H1 (cell line): ENCODE data around the gene SOD2. TPM values are rescaled to one million over a fixed set of nuclear protein-coding genes. Genes with fewer than 3 reads are reported as not detected.
"Not testable (repeated sequence)": the region's sequence is repeated elsewhere in the genome, so short reads cannot be mapped to it uniquely, and the experiment has no call there.

ENCODE experiments used
- CTCF ChIA-PET: fragments of 300-600 bp; sonication (Branson Sonifier 250); formaldehyde crosslinking; loops from one replicate; lab custom pipeline; 2021; ENCODE audit not compliant: partially characterized antibody; lab: Charles Lee
- POLR2A ChIA-PET: fragments of 300-600 bp; sonication (Branson Sonifier 250); formaldehyde crosslinking; loops from one replicate; lab custom pipeline; 2021; ENCODE audit warnings: inconsistent platforms; ENCODE audit not compliant: partially characterized antibody; lab: Charles Lee
- DNase-seq, 2 experiments: peaks; one replicate each; pipeline versions ENCODE4 v3.0.0 to v3.0.0-alpha.2; 2010 to 2022; ENCODE audit warnings: low spot score in 2 of 2, low read depth in 1 of 2, mixed read lengths in 1 of 2
- FAIRE-seq: peaks from 2 replicates; lab custom pipeline; 2011; peaks lifted over from hg19 to GRCh38; lab: Jason Lieb, UNC
- H2AFZ ChIP-seq: 2 replicates; pipeline ENCODE4 v1.8.1; 2012; ENCODE audit warnings: low read length, inconsistent platforms
- H2AK5ac ChIP-seq: 2 replicates; pipeline ENCODE4 v1.6.1; 2013; ENCODE audit warnings: low read depth, low read length
- H2BK120ac ChIP-seq: replicated peaks from 2 replicates; pipeline ENCODE3; 2013; ENCODE audit warnings: low read depth, low read length, inconsistent platforms
- H2BK12ac ChIP-seq: 2 replicates; pipeline ENCODE4 v1.6.1; 2013; ENCODE audit warnings: low read depth, low read length
- H2BK15ac ChIP-seq: 2 replicates; pipeline ENCODE4 v1.6.1; 2013; ENCODE audit warnings: low read length
- H2BK20ac ChIP-seq: 2 replicates; pipeline ENCODE4 v1.6.1; 2013; ENCODE audit warnings: low read length
- H2BK5ac ChIP-seq: 2 replicates; pipeline ENCODE4 v1.6.1; 2013; ENCODE audit warnings: low read depth, low read length
- H3K14ac ChIP-seq: 2 replicates; pipeline ENCODE4 v1.6.1; 2013; ENCODE audit warnings: inconsistent platforms; ENCODE audit not compliant: insufficient read length
- H3K18ac ChIP-seq: 2 replicates; pipeline ENCODE4 v1.6.1; 2013; ENCODE audit warnings: low read length; ENCODE audit errors: extremely low read depth
- H3K23ac ChIP-seq: 2 replicates; pipeline ENCODE4 v1.6.1; 2013; ENCODE audit warnings: inconsistent platforms; ENCODE audit not compliant: insufficient read length
- H3K23me2 ChIP-seq: 2 replicates; pipeline ENCODE4 v1.6.1; 2013; ENCODE audit warnings: low read depth, low read length
- H3K27ac ChIP-seq: 2 replicates; pipeline ENCODE4 v1.6.1; 2011; ENCODE audit warnings: low read depth, low read length, inconsistent platforms
- H3K27me3 ChIP-seq, 4 experiments: replicated peaks in 1 of 4; 1 replicate in 1 of 4; 2 replicates in 3 of 4; pipeline versions ENCODE4 v1.6.1 to v1.8.1; 2011 to 2013; ENCODE audit warnings: low read length in 3 of 4, mild to moderate bottlenecking in 3 of 4, inconsistent platforms in 2 of 4, mixed read lengths in 2 of 4, moderate library complexity in 1 of 4; ENCODE audit not compliant: control insufficient read depth in 3 of 4, insufficient read depth in 3 of 4; ENCODE audit errors: extremely low read depth in 1 of 4
- H3K36me3 ChIP-seq, 4 experiments: 2 replicates each; pipeline versions ENCODE4 v1.6.1 to v1.8.1; 2011 to 2013; ENCODE audit warnings: mild to moderate bottlenecking in 4 of 4, low read length in 3 of 4, moderate library complexity in 2 of 4, control low read depth in 1 of 4, inconsistent platforms in 1 of 4; ENCODE audit not compliant: insufficient read depth in 4 of 4, control insufficient read depth in 2 of 4
- H3K4ac ChIP-seq: replicated peaks from 2 replicates; pipeline ENCODE3; 2013; ENCODE audit warnings: low read length, low read depth, mixed read lengths, inconsistent platforms; ENCODE audit not compliant: insufficient read length
- H3K4me1 ChIP-seq, 4 experiments: replicated peaks in 1 of 4; 1 replicate in 1 of 4; 2 replicates in 3 of 4; pipeline versions ENCODE4 v1.6.1 to v1.8.1; 2011 to 2013; ENCODE audit warnings: low read length in 3 of 4, inconsistent platforms in 2 of 4, mixed read lengths in 1 of 4; ENCODE audit not compliant: insufficient read depth in 4 of 4, control insufficient read depth in 3 of 4
- H3K4me2 ChIP-seq, 2 experiments: 2 replicates each; pipeline versions ENCODE4 v1.6.1 to v1.8.1; 2011 to 2013; ENCODE audit warnings: low read depth in 2 of 2, low read length in 2 of 2, control low read depth in 1 of 2, inconsistent platforms in 1 of 2, mild to moderate bottlenecking in 1 of 2; ENCODE audit not compliant: insufficient read depth in 1 of 2
- H3K4me3 ChIP-seq, 4 experiments: fragments of 200-600, 300-600 bp in 1 of 4; sonication (generic), shearing (Covaris generic), sonication (Bioruptor Twin) in 1 of 4; 2 replicates each; pipeline versions ENCODE4 v1.5.1 to v1.8.1; 2011 to 2016; ENCODE audit warnings: low read length in 4 of 4, low read depth in 3 of 4, control low read depth in 2 of 4, inconsistent platforms in 2 of 4, mild to moderate bottlenecking in 2 of 4, mixed read lengths in 1 of 4, moderate library complexity in 1 of 4; ENCODE audit not compliant: insufficient read depth in 2 of 4; ENCODE audit errors: extremely low read depth in 1 of 4
- H3K56ac ChIP-seq: replicated peaks from 2 replicates; pipeline ENCODE3; 2013; ENCODE audit warnings: low read depth, mild to moderate bottlenecking, mixed read lengths, low read length, inconsistent platforms; ENCODE audit not compliant: insufficient read length
- H3K79me1 ChIP-seq: 2 replicates; pipeline ENCODE4 v1.6.1; 2013; ENCODE audit warnings: low read depth, low read length, control low read depth
- H3K79me2 ChIP-seq, 2 experiments: 2 replicates each; pipeline versions ENCODE4 v1.6.1 to v1.8.1; 2012 to 2013; ENCODE audit warnings: low read length in 2 of 2, mild to moderate bottlenecking in 2 of 2, inconsistent platforms in 1 of 2; ENCODE audit not compliant: insufficient read depth in 2 of 2, control insufficient read depth in 1 of 2
- H3K9ac ChIP-seq, 4 experiments: replicated peaks in 1 of 4; 1 replicate in 1 of 4; 2 replicates in 3 of 4; pipeline versions ENCODE4 v1.6.1 to v1.8.1; 2011 to 2013; ENCODE audit warnings: low read depth in 3 of 4, low read length in 3 of 4, control low read depth in 2 of 4, mild to moderate bottlenecking in 2 of 4, moderate library complexity in 2 of 4, inconsistent platforms in 1 of 4; ENCODE audit errors: extremely low read depth in 1 of 4
- H3K9me3 ChIP-seq, 2 experiments: 2 replicates each; pipeline versions ENCODE4 v1.6.1 to v1.8.1; 2012 to 2013; ENCODE audit warnings: mild to moderate bottlenecking in 2 of 2, moderate library complexity in 2 of 2, control low read depth in 1 of 2, inconsistent platforms in 1 of 2, low read depth in 1 of 2, low read length in 1 of 2, mixed read lengths in 1 of 2; ENCODE audit not compliant: insufficient read depth in 2 of 2
- H4K20me1 ChIP-seq, 2 experiments: replicated peaks in 1 of 2; 2 replicates each; pipeline versions ENCODE3 to v1.8.1; 2011 to 2013; ENCODE audit warnings: inconsistent platforms in 2 of 2, low read length in 2 of 2, mild to moderate bottlenecking in 1 of 2; ENCODE audit not compliant: insufficient read depth in 2 of 2, control insufficient read depth in 1 of 2
- H4K5ac ChIP-seq: 2 replicates; pipeline ENCODE4 v1.6.1; 2013; ENCODE audit warnings: low read length, low read depth, mixed read lengths, inconsistent platforms; ENCODE audit not compliant: insufficient read length
- H4K8ac ChIP-seq: 2 replicates; pipeline ENCODE4 v1.8.0; 2013; ENCODE audit warnings: mild to moderate bottlenecking, moderate library complexity, low read length, inconsistent platforms; ENCODE audit not compliant: insufficient read depth; ENCODE audit errors: extremely low read depth
- H4K91ac ChIP-seq: replicated peaks from 2 replicates; pipeline ENCODE3; 2013; ENCODE audit warnings: low read length, mixed read lengths, inconsistent platforms; ENCODE audit not compliant: insufficient read length
- CHD1 ChIP-seq: IDR thresholded peaks from 2 replicates; pipeline ENCODE4 v1.6.1; 2012; ENCODE audit warnings: low read depth, low read length, improper control_type of control experiment
- WGBS, 2 experiments: shearing (Covaris generic) in 1 of 2; methylation state at CpG; one replicate each; pipeline versions ENCODE4 v1.1.6 to v1.1.7; 2013 to 2015; ENCODE audit warnings: low lambda C conversion rate in 2 of 2, mixed read lengths in 2 of 2, inconsistent platforms in 1 of 2, low coverage in 1 of 2, missing lambda C conversion rate in 1 of 2; ENCODE audit not compliant: insufficient replicate concordance in 2 of 2, insufficient coverage in 1 of 2, insufficient read length in 1 of 2; ENCODE audit errors: extremely low coverage in 1 of 2, missing lambda C conversion rate in 1 of 2; 5-methylcytosine and 5-hydroxymethylcytosine counted together
- polyA plus RNA-seq, 7 experiments: library from polyadenylated mRNA; depleted of rRNA in 3 of 7; stranded (reverse) in 5 of 7; unstranded in 2 of 7; fragments of >200 nt in 5 of 7; fragments of 200-250 nt in 2 of 7; gene quantifications; 1 replicate in 5 of 7; 2 replicates in 1 of 7; 4 replicates in 1 of 7; pipeline versions ENCODE4 v1.2.1 to v1.2.3, GENCODE V29; 2011 to 2013; ENCODE audit warnings: missing spikeins in 2 of 7, mixed read lengths in 2 of 7
- total RNA-seq: library from RNA; stranded (reverse); fragmentation: NEBNext Ultra II Directional; extraction: Animal tissue kit (Norgen Biotek cat#: 25700); gene quantifications from 2 replicates; pipeline ENCODE4 v1.2.1, GENCODE V29; 2021

The SOD2 gene
- total and polyA plus RNA-seq, 2 of the 8 experiments (the other 6 are each of a cell fraction or from before 2014, with no cell fraction given), result 31.1 to 88.7 TPM

DNA sequence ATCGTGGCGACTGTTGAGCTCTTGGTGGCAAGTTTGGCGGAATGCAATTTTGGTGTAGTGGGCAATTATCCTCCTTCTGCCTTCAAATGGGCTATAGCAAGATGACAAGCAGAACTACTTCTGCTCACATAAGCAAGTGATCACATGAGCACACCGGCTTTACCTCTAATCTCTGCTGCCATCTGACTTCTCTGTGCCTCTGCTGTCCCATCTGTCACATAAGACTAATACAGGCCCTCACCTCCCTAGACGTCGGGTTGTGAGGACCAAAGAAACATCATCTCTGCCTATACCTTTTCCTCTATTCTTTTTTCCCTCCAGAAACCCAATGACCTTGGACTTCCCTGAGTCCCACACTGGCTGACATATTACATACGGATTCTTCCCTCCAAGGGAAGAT is 20.9 kb upstream of the SOD2 start:
- DNase-seq, result no peak
- Histone ChIP-seq H4K20me1 (no peaks in the 10 kb centered on the region), H2BK12ac (no peak overlapping the region), H3K4me1 (no peaks in the 10 kb centered on the region), H4K5ac (no peak overlapping the region), H3K23me2 (peaks cover 13% of the 10 kb centered on the region; the same call in 1 of the 2 replicates), H3K9ac (no peak overlapping the region), H3K4ac (no peak overlapping the region), H3K4me2 (no peak overlapping the region), H3K56ac (no peak overlapping the region), H4K91ac (no peak overlapping the region), H3K4me3 (no peak overlapping the region), H4K8ac (no peak overlapping the region), H3K79me1 (no peaks in the 10 kb centered on the region; the same call in 1 of the 2 replicates), H3K36me3 (no peaks in the 10 kb centered on the region), H2AFZ (no peak overlapping the region), H3K27me3 (no peaks in the 10 kb centered on the region), H3K9me3 (no peaks in the 10 kb centered on the region), H3K23ac (no peak overlapping the region)
- ChIA-PET CTCF (no interaction called here), POLR2A (interaction anchor here (1.0 to 2.0 kb wide), 3 partner anchors 16 to 76 kb away, joined by 3 to 4 read pairs (median 4); partner anchors contain the start of genes MRPL18 and TCP1)
- WGBS, 2 experiments, result 88% methylated on average over 7 of the region's 7 CpGs; no CpG with 5 or more reads in 1 of the 2 experiments
- TF ChIP-seq CHD1, result no peak
- TF ChIP-seq, all 59 proteins: peak for 0
- H2AK5ac ChIP-seq, result no peak overlapping the region
- H3K79me2 ChIP-seq, result no peaks in the 10 kb centered on the region
- no peak overlapping the region for H2BK5ac ChIP-seq
- no peak overlapping the region for H2BK15ac ChIP-seq
- H2BK120ac ChIP-seq, result no peak overlapping the region
- no peak overlapping the region for H3K14ac ChIP-seq
- no peak for FAIRE-seq
- no peak overlapping the region for H3K18ac ChIP-seq
- H3K27ac ChIP-seq, result no peak overlapping the region
- H2BK20ac ChIP-seq, result no peak overlapping the region

DNA sequence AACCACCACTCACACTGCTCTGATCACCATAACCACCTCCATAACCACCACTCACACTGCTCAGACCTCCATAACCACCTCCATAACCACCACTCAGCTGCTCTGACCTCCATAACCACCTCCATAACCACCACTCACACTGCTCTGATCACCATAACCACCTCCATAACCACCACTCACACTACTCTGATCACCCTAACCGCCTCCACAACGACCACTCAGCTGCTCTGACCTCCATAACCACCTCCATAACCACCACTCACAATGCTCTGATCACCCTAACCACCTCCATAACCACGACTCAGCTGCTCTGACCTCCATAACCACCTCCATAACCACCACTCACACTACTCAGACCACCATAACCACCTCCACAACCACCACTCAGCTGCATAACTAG is 19.3 kb upstream of the SOD2 start:
- H2BK120ac ChIP-seq, H2BK20ac ChIP-seq, H4K8ac ChIP-seq, H3K27ac ChIP-seq, H2AK5ac ChIP-seq, H3K79me2 ChIP-seq, H3K79me1 ChIP-seq, H2BK15ac ChIP-seq, H2BK5ac ChIP-seq, DNase-seq, H3K4ac ChIP-seq, H3K27me3 ChIP-seq, H2BK12ac ChIP-seq, H3K4me2 ChIP-seq, H4K5ac ChIP-seq, H3K56ac ChIP-seq, H2AFZ ChIP-seq, H3K9ac ChIP-seq, H4K20me1 ChIP-seq, CTCF ChIA-PET, H4K91ac ChIP-seq, H3K23ac ChIP-seq, H3K4me1 ChIP-seq, H3K36me3 ChIP-seq, H3K4me3 ChIP-seq, H3K9me3 ChIP-seq, H3K14ac ChIP-seq, FAIRE-seq, H3K18ac ChIP-seq: not testable (repeated sequence)
- H3K23me2 ChIP-seq, result peaks cover 13% of the 10 kb centered on the region; the same call in 1 of the 2 replicates
- POLR2A ChIA-PET, result interaction anchor here (0.6 to 1.3 kb wide), 3 partner anchors 14 to 490 kb away, joined by 3 to 5 read pairs (median 3); partner anchors contain the start of gene SOD2
- WGBS, 2 experiments, result 85% methylated on average over 3 of the region's 3 CpGs; no CpG with 5 or more reads in 1 of the 2 experiments
